Naive thymus-derived CD4-positive, alpha-beta T cell (primary cell): ENCODE results near the gene ENDOV. TPM values are rescaled to one million over a fixed set of nuclear protein-coding genes. Genes with fewer than 3 reads are reported as not detected.

Experiments
- ATAC-seq: fragments of 150-1000 bp; cut with Tn5 transposase; 2 replicates; pipeline ENCODE4 v1.10.0; 2021; ENCODE audit warnings: mild to moderate bottlenecking, moderate library complexity
- CTCF ChIA-PET: fragments of 350-600 bp; sonication (Branson Sonifier 250); formaldehyde crosslinking; loops from one replicate; lab custom pipeline; 2021; ENCODE audit warnings: antibody characterized with exemption; lab: Charles Lee
- POLR2A ChIA-PET: fragments of 350-600 bp; sonication (Branson Sonifier 250); formaldehyde crosslinking; loops from one replicate; lab custom pipeline; 2021; ENCODE audit warnings: antibody characterized with exemption, inconsistent platforms; lab: Charles Lee
- DNase-seq, 9 donors: peaks; one replicate each; pipeline versions ENCODE4 v3.0.0 to v3.0.0-alpha.2; 2020 to 2022; ENCODE audit warnings: mixed read lengths in 1 of 9
- H3K27ac ChIP-seq: one replicate; pipeline ENCODE4 v1.7.0; 2013; ENCODE audit warnings: mild to moderate bottlenecking, low read depth, low read length, moderate library complexity
- H3K27me3 ChIP-seq, 2 donors: one replicate each; pipeline ENCODE4 v1.7.0; 2013; ENCODE audit warnings: low read length in 2 of 2, mild to moderate bottlenecking in 2 of 2, moderate library complexity in 2 of 2; ENCODE audit not compliant: control insufficient read depth in 2 of 2, insufficient read depth in 2 of 2
- H3K36me3 ChIP-seq, 3 experiments: 1 replicate in 2 of 3; 2 replicates in 1 of 3; pipeline ENCODE4 v1.7.0; 2013; ENCODE audit warnings: low read length in 3 of 3, mild to moderate bottlenecking in 3 of 3, moderate library complexity in 1 of 3; ENCODE audit not compliant: insufficient read depth in 3 of 3, control insufficient read depth in 2 of 3
- H3K4me1 ChIP-seq, 2 donors: one replicate each; pipeline ENCODE4 v1.7.0; 2013; ENCODE audit warnings: low read length in 2 of 2, mild to moderate bottlenecking in 2 of 2, moderate library complexity in 1 of 2; ENCODE audit not compliant: control insufficient read depth in 2 of 2, insufficient read depth in 2 of 2
- H3K4me3 ChIP-seq: 2 replicates; pipeline ENCODE4 v1.7.0; 2013; ENCODE audit warnings: mild to moderate bottlenecking, low read length
- H3K9me3 ChIP-seq, 3 experiments: 1 replicate in 2 of 3; 2 replicates in 1 of 3; pipeline ENCODE4 v1.7.0; 2013; ENCODE audit warnings: low read length in 3 of 3; ENCODE audit not compliant: control insufficient read depth in 2 of 3
- H3K27ac Mint-ChIP-seq, 9 donors: one replicate each; pipeline ENCODE4 v1.8.0; 2020 to 2022; ENCODE audit warnings: mixed read lengths in 9 of 9, mild to moderate bottlenecking in 8 of 9, moderate library complexity in 5 of 9, inconsistent platforms in 2 of 9
- H3K27me3 Mint-ChIP-seq, 5 donors: one replicate each; pipeline ENCODE4 v1.8.0; 2021 to 2022; ENCODE audit warnings: mixed read lengths in 5 of 5, mild to moderate bottlenecking in 1 of 5
- H3K36me3 Mint-ChIP-seq, 5 donors: one replicate each; pipeline ENCODE4 v1.8.0; 2020 to 2022; ENCODE audit warnings: mixed read lengths in 5 of 5, mild to moderate bottlenecking in 3 of 5, inconsistent platforms in 1 of 5
- H3K4me1 Mint-ChIP-seq, 7 donors: one replicate each; pipeline ENCODE4 v1.8.0; 2020 to 2022; ENCODE audit warnings: mixed read lengths in 7 of 7, mild to moderate bottlenecking in 3 of 7, inconsistent platforms in 1 of 7
- H3K4me3 Mint-ChIP-seq, 10 donors: one replicate each; pipeline ENCODE4 v1.8.0; 2020 to 2022; ENCODE audit warnings: mild to moderate bottlenecking in 10 of 10, mixed read lengths in 10 of 10, moderate library complexity in 6 of 10, inconsistent platforms in 2 of 10
- H3K9me3 Mint-ChIP-seq, 11 donors: one replicate each; pipeline ENCODE4 v1.8.0; 2020 to 2022; ENCODE audit warnings: mixed read lengths in 11 of 11, mild to moderate bottlenecking in 4 of 11, inconsistent platforms in 1 of 11, moderate library complexity in 1 of 11
- intact Hi-C, 2 donors: fragments of 100-400 bp; cut with micrococcal nuclease; formaldehyde crosslinking; loops; one replicate each; pipeline ENCODE4 v1.15.1; 2023
- polyA plus RNA-seq, 2 donors: library from polyadenylated mRNA; unstranded; fragments of 300-500 nt; fragmentation: Illumina TruSeq; gene quantifications; one replicate each; pipeline ENCODE4 v1.2.3, GENCODE V29; 2021
- total RNA-seq, 6 experiments: library from RNA in 5 of 6; stranded (reverse) in 5 of 6; gene quantifications; 1 replicate in 5 of 6; 2 replicates in 1 of 6; pipeline ENCODE4 v1.2.3 and lab custom pipeline; 2021 to 2026

ENDOV gene
- total and polyA plus RNA-seq, 7 experiments from 2014 or later, result 7.5 to 26.5 (median 20.9) TPM

DNA sequence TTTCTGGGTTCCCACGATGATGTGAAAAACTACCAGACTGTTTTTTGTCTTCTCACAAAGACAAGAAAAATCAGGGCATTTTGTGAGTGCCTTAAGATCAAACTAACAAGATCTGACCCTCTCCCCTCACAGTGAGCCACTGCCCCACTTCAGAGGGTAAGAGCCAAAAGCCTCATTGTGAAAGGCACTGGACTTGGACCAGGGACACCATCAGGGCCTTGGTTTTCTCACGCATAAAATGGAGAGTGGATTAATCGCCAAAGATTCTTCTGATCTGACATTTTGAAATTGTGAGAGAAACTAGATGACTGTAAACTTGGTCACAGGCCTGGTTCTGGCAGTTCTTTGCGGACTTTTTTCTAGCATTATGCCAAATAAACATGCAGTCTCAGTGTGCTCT is 21.0 kb upstream of the ENDOV start:
- intact Hi-C loops, result no loop called here
- Mint-ChIP-seq H3K36me3 (peaks cover 8 to 42% (median 27%) of the 10 kb centered on the region in 5 donors), H3K4me1 (peaks cover 0 to 7% (median 4%) of the 10 kb centered on the region in 7 donors), H3K4me3 (no peak overlapping the region), H3K9me3 (no peaks in the 10 kb centered on the region), H3K27ac (peak overlapping the region in 4 of 9 donors; percentile 21 to 59 (median 42)), H3K27me3 (no peaks in the 10 kb centered on the region)
- ChIA-PET CTCF (no interaction called here), POLR2A (no interaction called here)
- Histone ChIP-seq H3K27ac (no peak overlapping the region), H3K36me3 (peaks cover 16 to 74% (median 35%) of the 10 kb centered on the region in 3 experiments), H3K9me3 (no peaks in the 10 kb centered on the region), H3K4me1 (no peaks in the 10 kb centered on the region), H3K4me3 (no peak overlapping the region), H3K27me3 (no peaks in the 10 kb centered on the region)
- DNase-seq, result no peak
- ATAC-seq, result no peak

DNA sequence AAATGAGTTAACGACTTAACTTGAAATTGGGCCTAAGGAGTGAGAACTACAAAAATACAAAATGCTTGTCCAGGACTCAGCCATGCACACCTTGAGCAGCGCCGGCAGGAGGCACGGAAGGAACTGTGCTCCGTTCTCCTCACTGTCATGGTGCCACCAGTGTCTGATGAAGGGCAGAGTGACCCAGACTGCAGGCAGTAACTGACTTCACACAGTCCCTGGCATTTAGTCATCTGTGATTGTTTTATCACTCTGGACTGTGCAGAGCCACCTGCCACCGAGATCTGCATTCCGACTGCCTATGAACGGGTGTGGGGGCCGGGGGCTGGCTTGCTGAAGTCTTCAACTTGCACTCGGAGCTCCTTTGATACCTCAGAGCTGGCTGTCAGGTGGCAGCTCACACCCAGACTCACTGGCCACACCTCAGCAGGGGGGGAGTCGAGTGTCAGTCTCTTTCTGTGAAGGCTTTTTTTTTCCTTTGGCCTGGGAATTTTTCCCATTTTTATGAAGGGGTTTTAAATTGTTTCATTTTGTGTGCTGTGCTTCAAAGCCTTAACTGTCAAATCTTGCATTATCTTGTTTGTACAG is 20.2 kb upstream of the ENDOV start:
- ATAC-seq (no peak), DNase-seq (no peak)
- peaks cover 4 to 34% (median 20%) of the 10 kb centered on the region in 5 donors for H3K36me3 Mint-ChIP-seq
- intact Hi-C loops, result no loop called here
- H3K9me3 Mint-ChIP-seq, result no peaks in the 10 kb centered on the region
- Histone ChIP-seq H3K4me1 (no peaks in the 10 kb centered on the region), H3K27me3 (no peaks in the 10 kb centered on the region), H3K9me3 (no peaks in the 10 kb centered on the region), H3K4me3 (no peak overlapping the region), H3K27ac (no peak overlapping the region), H3K36me3 (peaks cover 15 to 67% (median 28%) of the 10 kb centered on the region in 3 experiments)
- H3K27me3 Mint-ChIP-seq, result no peaks in the 10 kb centered on the region
- ChIA-PET POLR2A (no interaction called here), CTCF (no interaction called here)
- no peak overlapping the region for H3K4me3 Mint-ChIP-seq
- peak overlapping the region in 4 of 9 donors; percentile 21 to 64 (median 51) for H3K27ac Mint-ChIP-seq
- peaks cover 0 to 7% (median 4%) of the 10 kb centered on the region in 7 donors for H3K4me1 Mint-ChIP-seq

DNA sequence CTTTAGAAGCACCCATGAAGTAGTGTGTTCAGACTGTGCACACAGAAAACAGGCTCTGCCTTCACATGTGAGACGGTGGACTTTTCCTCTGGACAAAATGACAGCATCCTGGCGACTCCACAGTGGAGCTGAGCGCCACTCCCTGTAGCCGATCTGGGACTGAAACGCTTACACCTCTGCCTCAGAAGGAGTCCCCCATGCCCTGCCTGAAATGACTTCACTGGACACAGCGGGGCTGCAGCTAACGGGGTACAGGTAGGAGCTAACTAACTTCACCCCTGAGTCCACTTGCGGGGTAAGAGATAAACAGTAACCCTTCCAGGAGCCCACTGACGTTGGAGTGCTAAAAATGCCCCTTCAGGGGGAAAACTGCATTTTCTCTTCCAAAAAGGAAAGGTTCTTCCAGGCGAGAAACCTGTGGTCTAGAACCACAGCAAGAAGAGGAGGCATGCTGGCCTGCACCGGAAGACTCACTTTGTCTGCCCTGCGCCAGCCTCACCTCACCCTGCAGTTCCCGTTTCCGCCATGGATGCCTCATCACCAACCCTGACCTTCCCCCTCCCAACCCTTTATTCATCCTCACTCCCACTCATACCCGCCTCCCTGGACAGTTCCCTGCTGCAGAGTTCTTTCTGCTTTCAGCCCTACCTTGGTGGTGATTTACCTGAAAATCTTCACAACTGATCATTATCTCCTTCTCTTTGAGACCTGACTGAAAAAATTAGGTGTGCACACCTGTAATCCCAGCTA is 19.4 kb upstream of the ENDOV start:
- no peaks in the 10 kb centered on the region for H3K9me3 ChIP-seq
- no peak overlapping the region for H3K4me3 Mint-ChIP-seq
- H3K27ac ChIP-seq, result no peak overlapping the region
- DNase-seq (no peak), ATAC-seq (no peak)
- H3K4me1 ChIP-seq, result no peaks in the 10 kb centered on the region
- intact Hi-C loops, result no loop called here
- no peaks in the 10 kb centered on the region for H3K9me3 Mint-ChIP-seq
- CTCF ChIA-PET, result no interaction called here
- H3K27me3 ChIP-seq, result no peaks in the 10 kb centered on the region
- no peak overlapping the region for H3K4me3 ChIP-seq
- peaks cover 4 to 28% (median 15%) of the 10 kb centered on the region in 5 donors for H3K36me3 Mint-ChIP-seq
- POLR2A ChIA-PET, result interaction anchor here (1.0 kb wide), 1 partner anchor 16 kb away, joined by 3 read pairs; no protein-coding TSS in a partner anchor
- H3K36me3 ChIP-seq, result peaks cover 15 to 58% (median 19%) of the 10 kb centered on the region in 3 experiments
- H3K27ac Mint-ChIP-seq, result peak overlapping the region in 5 of 9 donors; percentile 37 to 70 (median 43)
- no peaks in the 10 kb centered on the region for H3K27me3 Mint-ChIP-seq
- peaks cover 0 to 7% (median 4%) of the 10 kb centered on the region in 7 donors for H3K4me1 Mint-ChIP-seq

DNA sequence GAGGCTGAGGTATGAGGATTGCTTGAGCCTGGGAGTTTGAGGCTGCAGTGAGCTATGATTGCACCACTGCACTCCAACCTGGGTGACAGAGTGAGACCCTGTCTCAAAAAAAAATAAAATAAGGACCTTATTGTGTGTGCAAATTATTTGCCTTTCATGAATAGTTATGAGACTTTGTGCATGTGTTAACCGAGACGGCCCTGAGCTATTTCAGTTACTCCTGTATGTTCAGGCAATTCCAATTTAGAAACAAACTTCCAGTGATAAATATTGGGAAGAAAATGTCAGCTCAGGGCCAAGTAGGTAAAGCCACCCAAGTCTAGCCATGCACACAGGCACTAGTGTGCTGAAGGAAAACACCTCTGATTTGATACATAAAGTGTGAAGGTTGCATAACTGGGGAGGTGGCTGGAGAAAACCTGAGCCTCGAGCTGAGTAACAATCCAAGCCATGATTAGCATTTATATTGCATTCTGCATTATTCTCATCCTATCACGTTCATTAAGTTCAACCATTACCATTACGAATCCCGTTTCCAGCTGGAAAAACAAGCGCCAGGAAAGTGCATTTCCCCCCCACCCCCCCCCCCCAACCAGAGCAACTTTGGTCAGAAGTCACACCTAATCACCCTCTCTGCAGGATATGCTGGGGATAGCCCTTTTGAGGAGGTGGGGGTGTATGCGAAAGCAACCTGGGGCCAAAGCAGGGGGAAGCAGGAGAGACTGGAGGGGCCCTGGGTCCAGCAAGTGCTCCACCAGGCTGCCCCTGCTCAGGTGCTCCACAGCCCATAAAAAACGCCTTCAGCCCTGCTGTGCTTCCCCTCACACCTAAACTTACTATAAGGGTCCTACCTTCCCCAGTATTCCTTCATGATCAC is 18.6 kb upstream of the ENDOV start:
- intact Hi-C loops, result no loop called here
- no peaks in the 10 kb centered on the region for H3K9me3 ChIP-seq
- Mint-ChIP-seq H3K4me1 (peaks cover 0 to 7% (median 4%) of the 10 kb centered on the region in 7 donors), H3K36me3 (peaks cover 2 to 26% (median 12%) of the 10 kb centered on the region in 5 donors), H3K4me3 (no peak overlapping the region), H3K9me3 (no peaks in the 10 kb centered on the region), H3K27ac (peak overlapping the region in 8 of 9 donors; percentile 12 to 78 (median 53)), H3K27me3 (no peaks in the 10 kb centered on the region)
- H3K4me1 ChIP-seq, result no peaks in the 10 kb centered on the region
- DNase-seq (no peak), ATAC-seq (no peak)
- peak overlapping the region; percentile 1 for H3K27ac ChIP-seq
- POLR2A ChIA-PET, result interaction anchor here (1.0 kb wide), 1 partner anchor 16 kb away, joined by 3 read pairs; no protein-coding TSS in a partner anchor
- peaks cover 15 to 50% (median 19%) of the 10 kb centered on the region in 3 experiments for H3K36me3 ChIP-seq
- H3K27me3 ChIP-seq, result no peaks in the 10 kb centered on the region
- CTCF ChIA-PET, result no interaction called here
- no peak overlapping the region for H3K4me3 ChIP-seq

DNA sequence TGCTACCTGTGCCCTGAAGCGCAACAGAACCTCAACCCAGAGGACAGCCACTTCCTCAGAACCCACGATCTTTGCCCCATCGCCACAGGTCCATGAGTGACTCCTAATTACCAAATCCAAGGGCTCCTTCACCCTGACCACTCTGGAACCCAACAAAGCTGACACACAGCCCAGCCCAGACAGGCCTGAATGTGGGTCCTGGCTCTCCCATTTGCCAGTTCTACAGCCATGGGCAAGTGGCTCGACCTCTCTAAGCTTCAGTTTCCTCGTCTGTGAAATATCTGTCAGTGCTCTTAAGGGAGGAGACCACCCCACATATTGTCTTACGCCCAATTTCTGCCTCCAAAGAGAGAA is 18.0 kb upstream of the ENDOV start:
- DNase-seq (no peak), ATAC-seq (no peak)
- Histone ChIP-seq H3K27me3 (no peaks in the 10 kb centered on the region), H3K4me1 (no peaks in the 10 kb centered on the region), H3K36me3 (peaks cover 12 to 44% (median 19%) of the 10 kb centered on the region in 3 experiments), H3K27ac (peak overlapping the region; percentile 1), H3K9me3 (no peaks in the 10 kb centered on the region), H3K4me3 (no peak overlapping the region)
- ChIA-PET POLR2A (no interaction called here), CTCF (no interaction called here)
- H3K27ac Mint-ChIP-seq, result peak overlapping the region in 8 of 9 donors; percentile 41 to 78 (median 56)
- H3K27me3 Mint-ChIP-seq, result no peaks in the 10 kb centered on the region
- H3K4me3 Mint-ChIP-seq, result no peak overlapping the region
- H3K9me3 Mint-ChIP-seq, result no peaks in the 10 kb centered on the region
- H3K36me3 Mint-ChIP-seq, result peaks cover 0 to 21% (median 8%) of the 10 kb centered on the region in 5 donors
- peaks cover 0 to 7% (median 4%) of the 10 kb centered on the region in 7 donors for H3K4me1 Mint-ChIP-seq
- intact Hi-C loops, result no loop called here

DNA sequence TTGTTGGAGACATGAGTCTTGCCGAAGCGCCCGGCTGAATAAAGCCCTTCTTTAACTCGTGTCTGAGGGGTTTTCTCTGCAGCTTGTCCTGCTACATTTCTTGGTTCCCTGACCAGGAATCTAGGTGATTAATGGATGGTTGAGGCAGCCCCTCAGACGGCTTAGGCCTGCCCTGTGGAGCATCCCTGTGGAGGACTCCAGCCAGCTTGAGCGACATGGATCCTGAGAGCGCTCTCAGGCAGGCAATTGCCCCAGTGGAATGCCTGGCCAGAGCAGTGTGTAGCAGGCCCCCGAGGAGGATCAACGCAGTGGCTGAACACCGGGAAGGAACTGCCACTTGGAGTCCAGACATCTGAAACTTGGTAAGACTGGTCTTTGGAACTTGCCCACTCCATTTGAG is 17.3 kb upstream of the ENDOV start:
- Mint-ChIP-seq H3K9me3 (no peaks in the 10 kb centered on the region), H3K27ac (peak overlapping the region in 3 of 9 donors; percentile 58 to 61 (median 58)), H3K4me3 (no peak overlapping the region), H3K4me1 (peaks cover 0 to 7% (median 4%) of the 10 kb centered on the region in 7 donors), H3K36me3 (peaks cover 0 to 18% (median 5%) of the 10 kb centered on the region in 5 donors), H3K27me3 (no peaks in the 10 kb centered on the region)
- H3K27me3 ChIP-seq, result no peaks in the 10 kb centered on the region
- POLR2A ChIA-PET, result no interaction called here
- H3K27ac ChIP-seq, result no peak overlapping the region
- CTCF ChIA-PET, result no interaction called here
- no peaks in the 10 kb centered on the region for H3K4me1 ChIP-seq
- ATAC-seq (no peak), DNase-seq (no peak)
- H3K9me3 ChIP-seq, result no peaks in the 10 kb centered on the region
- no peak overlapping the region for H3K4me3 ChIP-seq
- intact Hi-C loops, result no loop called here
- peaks cover 8 to 38% (median 19%) of the 10 kb centered on the region in 3 experiments for H3K36me3 ChIP-seq
